Measurements from ENCODE around the gene MRPS7. TPM values are rescaled to one million over a fixed set of nuclear protein-coding genes. Genes with fewer than 3 reads are reported as not detected.

MRPS7 gene
- total RNA-seq, 1 donor from 2014 or later: 34.7 TPM

- no peak overlapping the region for H3K27ac ChIP-seq
- TF ChIP-seq CTCF (IDR thresholded peaks at IDR 0.05): peak; percentile 49
- H3K4me1 ChIP-seq: no peaks in the 10 kb centered on the region
- H3K27me3 ChIP-seq: no peaks in the 10 kb centered on the region
- no peaks in the 10 kb centered on the region for H3K9me3 ChIP-seq
- intact Hi-C loops (cut with DNase I): no loop called here
- DNase-seq (no peak), ATAC-seq (peak; percentile 59)
- H3K4me3 ChIP-seq: no peak overlapping the region
- peaks cover 100% of the 10 kb centered on the region for H3K36me3 ChIP-seq
These were observed 21.1 kb upstream of the MRPS7 start for GRCh38 chr17:75240394-75241142.

- peaks cover 100% of the 10 kb centered on the region for H3K36me3 ChIP-seq
- no peak for ATAC-seq
- intact Hi-C loops (cut with DNase I): no loop called here
- H3K4me3 ChIP-seq: no peak overlapping the region
- H3K9me3 ChIP-seq: no peaks in the 10 kb centered on the region
- no peak overlapping the region for H3K27ac ChIP-seq
- no peaks in the 10 kb centered on the region for H3K27me3 ChIP-seq
- H3K4me1 ChIP-seq: no peaks in the 10 kb centered on the region
- DNase-seq: no peak
- no peak for TF ChIP-seq CTCF (IDR thresholded peaks at IDR 0.05)
These were observed 20.6 kb upstream of the MRPS7 start for GRCh38 chr17:75241143-75241430.

GRCh38 chr17:75241502-75241901 is 20.2 kb upstream of the MRPS7 start:
- Histone ChIP-seq H3K27ac (peak overlapping the region; percentile 24), H3K27me3 (no peaks in the 10 kb centered on the region), H3K4me1 (no peaks in the 10 kb centered on the region), H3K4me3 (no peak overlapping the region), H3K36me3 (peaks cover 100% of the 10 kb centered on the region), H3K9me3 (no peaks in the 10 kb centered on the region)
- DNase-seq (no peak), ATAC-seq (no peak)
- intact Hi-C loops (cut with DNase I): no loop called here
- no peak for TF ChIP-seq CTCF (IDR thresholded peaks at IDR 0.05)

GRCh38 chr17:75241996-75242460 is 19.7 kb upstream of the MRPS7 start:
- peaks cover 96% of the 10 kb centered on the region for H3K36me3 ChIP-seq

GRCh38 chr17:75242461-75243042 is 19.1 kb upstream of the MRPS7 start:
- no peaks in the 10 kb centered on the region for H3K27me3 ChIP-seq
- no peak for TF ChIP-seq CTCF (IDR thresholded peaks at IDR 0.05)
- no peaks in the 10 kb centered on the region for H3K4me1 ChIP-seq
- intact Hi-C loops (cut with DNase I): no loop called here
- H3K4me3 ChIP-seq: no peak overlapping the region
- DNase-seq (no peak), ATAC-seq (no peak)
- peaks cover 91% of the 10 kb centered on the region for H3K36me3 ChIP-seq
- H3K27ac ChIP-seq: no peak overlapping the region
- no peaks in the 10 kb centered on the region for H3K9me3 ChIP-seq

More at GRCh38 chr17:75241996-75242460, 19.7 kb upstream of the MRPS7 start:
- no peaks in the 10 kb centered on the region for H3K4me1 ChIP-seq
- H3K27ac ChIP-seq: peak overlapping the region; percentile 24
- intact Hi-C loops (cut with DNase I): no loop called here
- ATAC-seq (no peak), DNase-seq (no peak)
- no peak overlapping the region for H3K4me3 ChIP-seq
- TF ChIP-seq CTCF (IDR thresholded peaks at IDR 0.05): no peak
- H3K9me3 ChIP-seq: no peaks in the 10 kb centered on the region
- no peaks in the 10 kb centered on the region for H3K27me3 ChIP-seq
